Fibroblast of lung (primary cell): ENCODE data around the gene PFN3.

ENCODE experiments used
- CTCF ChIP-seq, 2 donors: IDR thresholded peaks in 1 of 2; conservative IDR thresholded peaks in 1 of 2; 1 replicate in 1 of 2; 2 replicates in 1 of 2; pipeline ENCODE4 v1.5.1; 2011 to 2012; ENCODE audit warnings: low read length in 2 of 2, control low read depth in 1 of 2, inconsistent platforms in 1 of 2, low read depth in 1 of 2, mild to moderate bottlenecking in 1 of 2
- EZH2 ChIP-seq: IDR thresholded peaks from 2 replicates; pipeline ENCODE4 v1.5.1; 2012; ENCODE audit warnings: low read length, control low read depth, mild to moderate bottlenecking; ENCODE audit errors: missing control alignments

GRCh38 chr5:177421062-177421798 lies 20.8 kb upstream of the PFN3 start:
- no peak for TF ChIP-seq CTCF (conservative IDR thresholded peaks at IDR 0.05 in 1 of 2, IDR thresholded peaks at IDR 0.05 in 1 of 2; ENCODE audit: low read depth in 1 of 2, low read length in 2 of 2)
- TF ChIP-seq EZH2 = no peak
